HL-60 (cell line): ENCODE data around the gene BSND.

ENCODE experiments used
- DNase-seq, 2 experiments: peaks; one replicate each; pipeline ENCODE4 v3.0.0-alpha.2; 2010 to 2020; ENCODE audit warnings: low read depth in 1 of 2, low spot score in 1 of 2
- H3K27ac ChIP-seq: fragments of 250-450 bp; sonication (Bioruptor Pico); replicated peaks from 2 replicates; pipeline ENCODE4 v1.5.1; 2020; ENCODE audit warnings: mild to moderate bottlenecking, moderate library complexity
- H3K27me3 ChIP-seq: fragments of 250-450 bp; sonication (Bioruptor Pico); 2 replicates; pipeline ENCODE4 v1.5.1; 2021; ENCODE audit warnings: mild to moderate bottlenecking, moderate library complexity; ENCODE audit not compliant: insufficient read depth, poor library complexity, severe bottlenecking
- H3K4me3 ChIP-seq: replicated peaks from 2 replicates; pipeline ENCODE4 v1.5.1; 2011; ENCODE audit warnings: mild to moderate bottlenecking, control low read depth, low read length; ENCODE audit not compliant: insufficient read depth
- CTCF ChIP-seq: IDR thresholded peaks from one replicate; pipeline ENCODE4 v1.5.1; 2011; ENCODE audit warnings: low read length, control low read depth, inconsistent platforms; ENCODE audit not compliant: insufficient read depth
- GABPA ChIP-seq: IDR thresholded peaks from 2 replicates; pipeline ENCODE4 v1.6.1; 2012; ENCODE audit warnings: low read depth
- POLR2AphosphoS5 ChIP-seq: IDR thresholded peaks from 2 replicates; pipeline ENCODE4 v1.6.1; 2012; ENCODE audit warnings: low read depth
- SPI1 ChIP-seq: IDR thresholded peaks from 2 replicates; pipeline ENCODE4 v1.6.1; 2012; ENCODE audit warnings: low read depth, mild to moderate bottlenecking, borderline replicate concordance
- TF ChIP-seq, protein P1 (sequence below): IDR thresholded peaks from 2 replicates; pipeline ENCODE4 v1.6.1; 2012; ENCODE audit warnings: low read depth; ENCODE audit not compliant: insufficient replicate concordance

BSND gene

DNA sequence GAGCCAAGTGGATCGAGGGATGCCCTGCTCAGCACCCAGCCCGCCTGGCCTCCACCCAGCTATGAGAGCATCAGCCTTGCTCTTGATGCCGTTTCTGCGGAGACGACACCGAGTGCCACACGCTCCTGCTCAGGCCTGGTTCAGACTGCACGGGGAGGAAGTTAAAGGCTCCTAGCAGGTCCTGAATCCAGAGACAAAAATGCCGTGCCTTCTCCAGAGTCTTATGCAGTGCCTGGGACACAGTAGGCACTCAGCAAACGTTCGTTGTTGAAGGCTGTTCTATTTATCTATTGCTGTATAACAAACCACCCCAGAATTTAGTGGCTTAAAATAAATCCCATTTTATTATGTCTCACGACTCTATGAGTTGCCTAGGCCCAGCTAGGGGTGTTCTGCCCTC lies 6.8 kb upstream of the BSND start:
- H3K4me3 ChIP-seq: no peak overlapping the region
- H3K27me3 ChIP-seq: peaks cover 10% of the 10 kb centered on the region
- no peak for TF ChIP-seq SPI1
- TF ChIP-seq GABPA: no peak
- TF ChIP-seq, protein P1, sequence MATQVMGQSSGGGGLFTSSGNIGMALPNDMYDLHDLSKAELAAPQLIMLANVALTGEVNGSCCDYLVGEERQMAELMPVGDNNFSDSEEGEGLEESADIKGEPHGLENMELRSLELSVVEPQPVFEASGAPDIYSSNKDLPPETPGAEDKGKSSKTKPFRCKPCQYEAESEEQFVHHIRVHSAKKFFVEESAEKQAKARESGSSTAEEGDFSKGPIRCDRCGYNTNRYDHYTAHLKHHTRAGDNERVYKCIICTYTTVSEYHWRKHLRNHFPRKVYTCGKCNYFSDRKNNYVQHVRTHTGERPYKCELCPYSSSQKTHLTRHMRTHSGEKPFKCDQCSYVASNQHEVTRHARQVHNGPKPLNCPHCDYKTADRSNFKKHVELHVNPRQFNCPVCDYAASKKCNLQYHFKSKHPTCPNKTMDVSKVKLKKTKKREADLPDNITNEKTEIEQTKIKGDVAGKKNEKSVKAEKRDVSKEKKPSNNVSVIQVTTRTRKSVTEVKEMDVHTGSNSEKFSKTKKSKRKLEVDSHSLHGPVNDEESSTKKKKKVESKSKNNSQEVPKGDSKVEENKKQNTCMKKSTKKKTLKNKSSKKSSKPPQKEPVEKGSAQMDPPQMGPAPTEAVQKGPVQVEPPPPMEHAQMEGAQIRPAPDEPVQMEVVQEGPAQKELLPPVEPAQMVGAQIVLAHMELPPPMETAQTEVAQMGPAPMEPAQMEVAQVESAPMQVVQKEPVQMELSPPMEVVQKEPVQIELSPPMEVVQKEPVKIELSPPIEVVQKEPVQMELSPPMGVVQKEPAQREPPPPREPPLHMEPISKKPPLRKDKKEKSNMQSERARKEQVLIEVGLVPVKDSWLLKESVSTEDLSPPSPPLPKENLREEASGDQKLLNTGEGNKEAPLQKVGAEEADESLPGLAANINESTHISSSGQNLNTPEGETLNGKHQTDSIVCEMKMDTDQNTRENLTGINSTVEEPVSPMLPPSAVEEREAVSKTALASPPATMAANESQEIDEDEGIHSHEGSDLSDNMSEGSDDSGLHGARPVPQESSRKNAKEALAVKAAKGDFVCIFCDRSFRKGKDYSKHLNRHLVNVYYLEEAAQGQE: no peak
- TF ChIP-seq CTCF: no peak
- no peak for TF ChIP-seq POLR2AphosphoS5
- DNase-seq: no peak
- no peak overlapping the region for H3K27ac ChIP-seq

DNA sequence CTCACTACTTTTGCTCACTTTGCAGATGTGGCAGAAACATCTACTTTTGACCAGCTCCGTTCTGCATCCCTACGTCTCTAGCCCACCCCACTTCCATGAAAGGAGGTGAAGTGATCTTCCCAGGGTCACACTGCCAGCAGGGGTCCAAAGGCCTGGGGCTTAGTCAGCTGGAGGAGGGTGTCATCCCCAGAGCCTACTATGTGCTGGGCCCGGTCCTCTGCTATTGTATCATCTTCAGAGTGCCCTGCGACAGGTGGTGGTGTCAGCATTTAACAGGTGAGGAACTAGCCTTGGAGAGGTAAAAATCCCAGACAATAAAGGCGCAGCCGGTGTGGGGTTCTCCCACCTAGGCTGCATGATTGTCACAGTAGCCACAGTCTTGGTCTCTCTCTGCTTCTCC lies 5.6 kb upstream of the BSND start:
- H3K4me3 ChIP-seq: no peak overlapping the region
- peaks cover 20% of the 10 kb centered on the region for H3K27me3 ChIP-seq
- no peak overlapping the region for H3K27ac ChIP-seq
- TF ChIP-seq, protein P1: no peak
- no peak for TF ChIP-seq CTCF
- TF ChIP-seq GABPA: no peak
- TF ChIP-seq POLR2AphosphoS5: no peak
- TF ChIP-seq SPI1: no peak
- DNase-seq: no peak

DNA sequence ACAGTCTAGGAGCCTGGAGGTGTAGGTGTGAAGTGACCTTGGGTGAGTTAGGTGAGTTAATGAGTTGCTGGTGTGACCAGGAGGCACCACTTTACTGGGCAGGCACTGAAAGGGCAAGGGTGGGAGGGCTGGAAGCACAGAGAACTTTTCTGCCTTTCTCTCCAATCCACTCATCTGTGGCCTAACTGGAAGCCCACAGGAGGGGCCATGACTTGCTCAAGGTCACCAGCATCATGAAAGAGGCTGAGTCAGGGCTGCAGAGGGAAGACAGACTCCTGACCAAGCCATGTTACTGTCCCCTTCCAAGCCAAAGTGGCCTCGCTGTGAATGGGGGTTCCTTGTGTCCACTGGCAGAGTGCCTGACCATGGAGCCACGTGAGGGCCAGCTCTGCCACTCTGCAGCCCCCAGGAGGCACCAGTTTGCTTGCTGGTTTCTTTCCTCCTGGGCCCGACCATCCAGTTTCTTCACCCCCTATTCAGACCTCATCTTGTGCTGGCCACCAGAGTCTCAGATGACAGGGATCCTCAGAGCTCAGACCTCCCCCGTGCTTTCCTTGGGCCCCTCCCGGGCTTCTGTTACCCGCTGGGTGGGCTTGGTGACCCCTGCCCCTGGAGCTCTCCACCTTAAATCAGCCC lies 4.3 kb upstream of the BSND start:
- TF ChIP-seq CTCF: no peak
- TF ChIP-seq POLR2AphosphoS5: no peak
- TF ChIP-seq SPI1: no peak
- TF ChIP-seq, protein P1: no peak
- no peak for TF ChIP-seq GABPA
- Histone ChIP-seq H3K4me3 (no peak overlapping the region), H3K27ac (no peak overlapping the region), H3K27me3 (peaks cover 20% of the 10 kb centered on the region)
- DNase-seq: no peak
